Type B pancreatic cell (in vitro differentiated cells): ENCODE measurements around the gene CPED1. TPM values are rescaled to one million over a fixed set of nuclear protein-coding genes. Genes with fewer than 3 reads are reported as not detected.

ENCODE experiments used
- DNase-seq: peaks from one replicate; pipeline ENCODE4 v3.0.0; 2021; ENCODE audit warnings: mixed read lengths; ENCODE audit not compliant: unreplicated experiment; ENCODE audit errors: extremely low spot score
- H3K27ac Mint-ChIP-seq: 2 replicates; pipeline ENCODE4 v1.8.0; 2021; ENCODE audit warnings: mild to moderate bottlenecking, mixed read lengths
- H3K27me3 Mint-ChIP-seq: 2 replicates; pipeline ENCODE4 v1.8.0; 2021; ENCODE audit warnings: mixed read lengths
- H3K36me3 Mint-ChIP-seq: 2 replicates; pipeline ENCODE4 v1.8.0; 2021; ENCODE audit warnings: mixed read lengths
- H3K4me1 Mint-ChIP-seq: one replicate; pipeline ENCODE4 v1.8.0; 2021; ENCODE audit warnings: mixed read lengths; ENCODE audit not compliant: unreplicated experiment
- H3K4me3 Mint-ChIP-seq: 2 replicates; pipeline ENCODE4 v1.8.0; 2021; ENCODE audit warnings: mild to moderate bottlenecking, mixed read lengths
- H3K9me3 Mint-ChIP-seq: 2 replicates; pipeline ENCODE4 v1.8.0; 2021; ENCODE audit warnings: mixed read lengths
- CTCF ChIP-seq: fragments of 200-600 bp; sonication (generic); conservative IDR thresholded peaks from 2 replicates; pipeline ENCODE4 v1.5.0; 2021; ENCODE audit warnings: antibody characterized with exemption, mild to moderate bottlenecking
- total RNA-seq: library from RNA; stranded (reverse); gene quantifications from 2 replicates; pipeline ENCODE4 v1.2.1, GENCODE V29; 2021; ENCODE audit warnings: low replicate concordance

The CPED1 gene
- total RNA-seq, 1 donor from 2014 or later, result 45.4 TPM

DNA sequence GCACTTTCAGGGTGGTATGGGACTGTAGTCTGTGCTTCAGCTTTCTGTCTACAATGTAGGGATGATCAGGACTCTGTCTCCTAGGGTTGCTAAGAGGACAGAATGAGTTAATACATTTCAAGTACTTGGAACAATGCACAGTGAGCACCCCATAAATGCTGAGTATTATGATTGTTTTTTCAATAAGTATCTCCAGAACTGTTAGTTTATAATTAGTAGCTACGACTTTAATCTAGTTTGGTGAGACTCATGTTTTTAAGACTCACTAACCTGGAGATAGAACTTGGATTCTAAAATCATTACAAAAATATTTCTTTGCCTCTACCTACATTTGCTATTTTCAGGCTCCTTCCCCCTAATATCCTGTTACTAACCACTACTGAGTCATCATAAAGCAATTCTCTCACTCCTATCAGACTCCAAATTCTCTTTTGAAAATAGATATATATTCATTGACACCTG lies 95.3 kb downstream of the CPED1 start:
- Mint-ChIP-seq H3K4me1 (peaks cover 12% of the 10 kb centered on the region), H3K27ac (no peak overlapping the region)

GRCh38 chr7:121084256-121084655 lies 95.7 kb downstream of the CPED1 start:
- no peaks in the 10 kb centered on the region for H3K27me3 Mint-ChIP-seq
- H3K4me1 Mint-ChIP-seq, result peaks cover 12% of the 10 kb centered on the region
- no peak overlapping the region for H3K4me3 Mint-ChIP-seq
- H3K27ac Mint-ChIP-seq, result no peak overlapping the region
- H3K9me3 Mint-ChIP-seq, result no peaks in the 10 kb centered on the region
- no peak for DNase-seq
- TF ChIP-seq CTCF, result no peak
- H3K36me3 Mint-ChIP-seq, result peaks cover 4% of the 10 kb centered on the region

More for the DNA sequence above, 95.3 kb downstream of the CPED1 start:
- no peaks in the 10 kb centered on the region for H3K9me3 Mint-ChIP-seq
- peaks cover 4% of the 10 kb centered on the region for H3K36me3 Mint-ChIP-seq
- H3K27me3 Mint-ChIP-seq, result no peaks in the 10 kb centered on the region
- no peak for TF ChIP-seq CTCF
- DNase-seq, result no peak
- H3K4me3 Mint-ChIP-seq, result no peak overlapping the region

DNA sequence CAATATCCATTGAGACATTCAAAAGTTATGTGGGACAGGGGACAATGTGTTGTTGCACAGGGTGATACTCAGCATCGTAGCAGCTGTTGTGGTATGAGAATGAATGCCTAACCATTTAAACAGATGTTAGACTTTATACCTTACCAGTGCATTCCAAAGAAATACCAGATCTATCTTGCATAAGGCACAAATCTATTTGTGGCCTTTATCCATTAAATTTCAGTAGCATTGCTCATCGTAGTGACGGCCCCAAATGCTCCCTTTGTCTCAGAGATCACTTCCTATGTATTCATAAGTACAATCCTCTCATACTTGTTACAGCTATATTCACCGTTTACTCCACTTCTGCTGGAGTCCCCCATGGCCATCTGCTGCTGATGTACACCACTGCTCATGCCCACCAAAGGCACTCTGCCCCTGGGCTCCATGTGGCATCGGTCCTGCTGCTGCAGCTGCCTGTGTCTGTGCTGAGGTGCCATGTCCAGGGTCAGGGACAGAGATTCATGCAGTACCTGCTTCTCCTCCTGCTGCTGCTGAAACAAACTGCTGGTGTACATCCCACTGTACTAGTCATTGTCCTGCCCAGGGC lies 96.3 kb downstream of the CPED1 start:
- Mint-ChIP-seq H3K4me1 (peaks cover 12% of the 10 kb centered on the region), H3K36me3 (peaks cover 4% of the 10 kb centered on the region), H3K27ac (no peak overlapping the region), H3K4me3 (no peak overlapping the region), H3K27me3 (no peaks in the 10 kb centered on the region), H3K9me3 (no peaks in the 10 kb centered on the region)
- no peak for DNase-seq
- no peak for TF ChIP-seq CTCF

DNA sequence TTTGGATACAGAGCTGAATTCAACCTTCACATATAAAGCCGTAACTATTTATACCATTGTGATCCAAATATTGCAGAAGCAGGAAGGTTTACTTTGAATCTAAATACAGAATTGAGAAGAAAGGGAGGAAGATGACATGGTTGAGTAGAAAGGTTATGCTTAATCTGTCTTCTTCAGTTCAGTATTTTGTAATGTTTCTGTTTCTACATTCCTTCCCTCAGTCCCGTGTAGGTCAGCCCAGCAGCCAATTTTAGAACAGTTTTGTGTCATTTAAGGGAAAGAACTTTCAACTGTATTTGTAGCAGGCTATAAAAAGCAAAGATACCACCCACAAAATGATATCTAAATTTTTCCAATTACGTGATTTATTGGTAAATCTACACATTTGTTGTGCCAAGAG lies 97.4 kb downstream of the CPED1 start:
- DNase-seq, result no peak
- TF ChIP-seq CTCF, result no peak
- H3K27me3 Mint-ChIP-seq, result no peaks in the 10 kb centered on the region
- no peak overlapping the region for H3K4me3 Mint-ChIP-seq
- no peak overlapping the region for H3K27ac Mint-ChIP-seq
- H3K36me3 Mint-ChIP-seq, result peaks cover 4% of the 10 kb centered on the region
- H3K9me3 Mint-ChIP-seq, result no peaks in the 10 kb centered on the region
- peaks cover 7% of the 10 kb centered on the region for H3K4me1 Mint-ChIP-seq

DNA sequence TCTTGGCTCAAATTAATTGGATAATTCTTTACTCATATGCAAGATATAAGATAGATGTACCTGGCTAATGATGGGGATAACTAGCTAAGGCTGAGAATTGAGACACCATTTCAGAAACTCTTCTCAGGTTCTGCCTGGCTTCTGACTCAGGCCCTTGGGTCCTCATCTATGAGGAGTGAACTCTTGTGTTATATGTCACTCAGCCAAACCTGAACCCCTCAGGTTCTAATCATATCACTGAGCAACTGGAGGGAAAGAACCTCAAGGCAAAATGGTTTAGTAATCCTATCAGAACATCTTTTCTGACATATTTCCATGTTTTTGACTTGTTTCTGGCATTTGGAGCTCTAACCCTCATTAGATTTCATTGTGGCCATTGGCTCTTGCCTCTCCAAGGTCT lies 100.4 kb downstream of the CPED1 start:
- Mint-ChIP-seq H3K4me3 (no peak overlapping the region), H3K27ac (no peak overlapping the region), H3K9me3 (no peaks in the 10 kb centered on the region), H3K4me1 (no peaks in the 10 kb centered on the region), H3K27me3 (no peaks in the 10 kb centered on the region), H3K36me3 (peaks cover 4% of the 10 kb centered on the region)
- no peak for DNase-seq
- no peak for TF ChIP-seq CTCF

GRCh38 chr7:121094829-121095228 lies 106.3 kb downstream of the CPED1 start:
- H3K27ac Mint-ChIP-seq, result no peak overlapping the region
- no peaks in the 10 kb centered on the region for H3K9me3 Mint-ChIP-seq
- H3K36me3 Mint-ChIP-seq, result no peaks in the 10 kb centered on the region
- no peak for TF ChIP-seq CTCF
- no peaks in the 10 kb centered on the region for H3K27me3 Mint-ChIP-seq
- peaks cover 8% of the 10 kb centered on the region for H3K4me1 Mint-ChIP-seq
- DNase-seq, result no peak
- no peak overlapping the region for H3K4me3 Mint-ChIP-seq
